Myocyte (in vitro differentiated cells): ENCODE measurements around the gene PTPRZ1. TPM values are rescaled to one million over a fixed set of nuclear protein-coding genes. Genes with fewer than 3 reads are reported as not detected.

Experiments
- DNase-seq: peaks from one replicate; pipeline ENCODE4 v3.0.0-alpha.2; 2012; ENCODE audit warnings: low read depth
- polyA plus RNA-seq: library from polyadenylated mRNA; unstranded; fragments of >200 nt; gene quantifications from one replicate; pipeline ENCODE4 v1.2.1, GENCODE V29; 2012; ENCODE audit warnings: missing spikeins
- total RNA-seq: library from RNA; depleted of rRNA; stranded (reverse); fragments of >200 nt; gene quantifications from 2 replicates; pipeline ENCODE4 v1.2.3, GENCODE V29; 2014

The PTPRZ1 gene
- not detected in 2 replicates for total RNA-seq
- not detected for polyA plus RNA-seq

DNA sequence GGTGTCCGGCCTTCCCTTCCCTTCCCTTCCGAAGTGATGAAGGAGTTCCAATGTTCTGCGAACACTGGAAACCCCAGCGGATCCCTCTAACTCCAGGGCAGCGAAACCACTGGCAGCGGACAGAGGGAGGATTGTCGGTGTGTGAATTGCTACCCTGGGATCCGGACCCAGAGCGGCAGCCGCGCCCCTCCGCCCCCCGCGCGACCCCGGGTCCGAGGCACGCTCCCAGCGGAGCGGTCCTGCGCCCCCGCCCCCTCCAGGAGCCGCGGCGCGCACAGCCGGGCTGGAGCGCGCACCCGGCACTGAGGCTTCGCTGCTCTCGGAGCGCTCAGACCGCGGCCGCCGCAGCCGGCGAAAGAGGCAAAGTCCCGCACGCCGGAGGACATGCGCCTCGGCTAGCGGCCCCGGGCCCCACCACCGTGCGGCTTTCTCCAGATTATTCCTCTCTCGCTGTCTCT, at the start of gene PTPRZ1:
TSS of gene PTPRZ1 (plus strand) at position 331 of the 458 bp plus-strand sequence. CDS start 339 bp downstream, outside the sequence.
- no peak for DNase-seq

DNA sequence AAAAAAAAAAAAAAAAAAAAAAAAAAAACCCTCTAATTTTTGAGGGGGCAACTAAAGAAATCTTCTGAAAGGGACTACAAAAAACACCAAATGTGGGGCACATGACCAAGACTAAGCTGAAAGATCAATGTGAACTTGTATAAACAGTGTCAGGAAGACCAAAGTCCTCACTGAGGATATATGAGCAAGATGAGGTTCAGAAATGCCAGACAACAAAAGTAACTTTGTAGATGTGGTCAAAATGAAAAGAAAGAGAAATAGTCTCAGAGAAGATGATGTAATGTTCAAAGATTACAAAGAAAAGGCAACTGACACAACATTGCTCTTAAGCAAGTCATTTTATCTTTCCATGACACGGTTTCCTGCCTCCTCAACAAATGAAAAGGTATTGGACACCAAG, 48.7 kb upstream of the PTPRZ1 start:
- DNase-seq = no peak

DNA sequence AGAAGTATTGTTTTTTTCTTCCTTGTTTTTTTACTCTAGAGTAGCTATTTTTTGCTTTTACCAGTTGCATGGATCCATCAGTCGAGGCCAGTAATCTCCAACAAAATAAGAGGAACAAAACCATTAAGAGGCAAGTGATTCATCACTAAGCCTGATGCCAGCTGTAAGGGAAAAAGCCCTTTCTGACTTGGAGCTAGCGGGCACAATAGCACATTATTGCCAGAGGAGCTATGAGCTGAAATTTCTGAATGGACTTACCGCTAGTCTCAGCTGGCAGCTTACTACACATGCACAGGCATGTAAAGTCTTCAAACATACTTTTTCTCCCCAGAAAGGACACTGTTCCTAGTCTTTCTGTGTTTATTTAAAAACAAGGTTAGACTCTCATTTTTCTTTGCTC, 41.6 kb upstream of the PTPRZ1 start:
- DNase-seq = peak; percentile 53

DNA sequence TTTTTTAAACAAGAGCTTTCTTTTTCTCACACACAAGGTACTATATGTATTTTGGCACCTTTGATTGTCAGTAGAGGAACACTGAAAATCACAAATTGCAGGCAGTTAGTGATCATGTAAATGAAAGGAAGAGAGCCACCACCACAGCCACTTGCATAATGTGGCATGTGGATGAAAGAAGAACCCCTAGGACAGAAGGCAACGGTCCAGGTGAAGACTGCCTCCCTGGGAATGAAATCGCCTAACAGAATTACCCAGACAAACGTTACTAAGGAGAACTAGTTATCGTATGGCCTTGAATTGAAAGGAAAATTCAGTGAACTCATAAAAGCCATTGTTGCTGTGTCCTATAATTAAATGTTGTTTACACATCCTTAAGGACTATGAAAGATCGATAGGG, 41.2 kb upstream of the PTPRZ1 start:
- no peak for DNase-seq

DNA sequence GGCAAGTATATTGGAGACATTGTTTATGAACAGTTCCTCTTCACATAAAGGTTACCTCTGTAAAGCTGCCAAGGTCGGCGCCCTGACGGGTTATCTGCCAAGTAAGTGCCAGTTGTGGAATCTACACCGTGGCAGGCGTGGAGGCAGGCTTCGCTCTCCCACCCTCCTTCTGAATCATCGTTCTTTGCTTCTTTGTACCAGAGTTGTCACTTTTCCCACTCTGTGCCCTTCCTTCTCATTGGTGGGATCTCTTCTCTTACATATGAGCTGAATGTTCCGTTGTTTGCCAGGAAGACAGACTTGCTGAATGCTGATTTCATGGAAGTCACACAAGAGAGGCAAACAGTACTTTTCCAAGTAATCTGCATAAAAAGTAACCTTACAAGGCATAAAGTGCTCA, 40.6 kb upstream of the PTPRZ1 start:
- DNase-seq = peak; percentile 5

DNA sequence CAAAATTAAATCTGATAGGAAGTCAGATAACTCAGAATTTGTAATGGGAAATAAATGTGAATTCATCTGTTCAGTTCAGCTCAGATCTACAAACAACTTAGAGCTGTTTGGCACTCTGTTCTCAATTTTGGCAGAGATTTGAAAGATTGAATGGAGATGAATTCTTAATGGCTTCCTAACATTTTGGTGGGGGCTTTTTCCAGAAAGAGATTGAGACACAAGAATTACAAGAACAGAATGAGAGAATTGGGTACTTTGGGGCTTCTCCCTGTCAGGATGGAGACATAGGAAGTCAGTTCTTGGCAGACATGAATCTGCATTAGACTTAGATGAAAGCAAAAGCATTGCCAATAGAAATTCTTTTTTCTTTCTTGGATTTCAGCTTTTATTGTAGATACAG, 39.0 kb upstream of the PTPRZ1 start:
- no peak for DNase-seq

DNA sequence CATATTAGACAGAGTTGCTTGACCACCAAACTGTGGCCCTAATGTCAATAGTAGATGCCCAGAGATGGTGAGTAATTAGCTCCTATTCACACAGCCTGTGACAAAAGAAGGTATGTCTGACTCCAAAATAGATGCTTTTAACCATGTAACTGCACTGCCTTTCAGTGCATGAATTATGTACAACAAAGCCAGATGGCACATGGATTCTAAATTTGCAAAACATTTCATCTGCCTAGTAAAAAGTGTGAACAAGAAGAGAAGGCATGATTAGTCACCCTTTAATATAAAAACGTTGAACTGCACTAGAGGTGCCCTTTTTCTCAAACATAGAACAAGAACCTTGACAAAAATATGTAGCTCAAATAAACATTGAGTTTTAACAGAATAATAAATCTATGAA, 35.5 kb upstream of the PTPRZ1 start:
- no peak for DNase-seq

DNA sequence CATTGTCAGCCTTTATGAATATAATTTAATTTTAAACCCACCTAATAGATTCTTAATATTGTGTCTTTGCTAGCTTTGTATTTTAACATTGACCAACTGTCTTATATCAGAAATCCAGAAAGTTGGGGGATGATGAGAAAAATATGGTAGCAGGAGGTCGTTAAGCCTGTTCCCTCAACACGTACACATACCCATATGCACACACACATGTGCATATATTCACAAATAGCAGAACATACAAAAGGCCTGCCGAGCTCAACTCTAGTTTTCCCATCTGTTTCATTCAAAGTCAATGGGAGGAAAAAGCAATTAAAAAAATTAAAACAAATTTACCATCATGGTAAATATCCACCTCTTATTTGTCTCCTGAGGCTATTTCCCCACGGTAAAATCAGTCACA, 25.9 kb upstream of the PTPRZ1 start:
- no peak for DNase-seq

DNA sequence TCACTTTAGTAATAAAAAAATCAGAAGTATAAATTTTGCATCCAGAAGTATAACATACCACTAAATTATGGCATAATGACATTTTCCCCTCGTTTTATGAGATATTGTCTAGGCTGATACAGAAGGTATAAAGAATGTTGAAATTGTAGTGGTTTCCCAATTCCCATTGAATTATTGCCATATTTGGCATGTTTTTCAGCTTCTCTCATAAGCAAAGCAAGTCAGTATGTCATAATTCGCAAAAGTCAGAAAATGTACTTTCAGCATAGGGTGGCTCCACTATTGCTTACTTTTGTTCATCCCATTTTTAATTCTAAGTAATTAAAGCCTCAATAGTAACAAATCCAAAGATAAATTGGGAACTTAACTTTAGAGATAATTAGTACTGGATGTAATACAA, 19.7 kb upstream of the PTPRZ1 start:
- DNase-seq = no peak

DNA sequence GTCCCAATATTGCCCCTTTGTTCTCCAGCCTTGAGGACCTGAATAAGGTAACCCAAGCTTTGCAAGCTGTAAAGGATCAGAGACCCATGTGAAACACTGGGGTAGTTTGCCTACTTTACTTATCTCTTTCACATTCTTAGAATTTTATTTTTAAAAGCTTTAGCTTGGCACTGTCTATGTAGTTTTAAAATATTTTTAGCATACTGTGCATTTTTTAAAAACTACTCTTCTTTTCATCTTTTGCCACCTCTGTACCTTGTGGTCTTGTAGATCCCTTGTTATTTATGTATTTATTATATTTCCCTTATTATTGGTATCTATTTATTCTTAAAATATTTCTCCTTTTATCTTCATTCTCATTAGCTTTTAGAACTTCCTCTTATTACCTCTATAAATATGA, 12.0 kb upstream of the PTPRZ1 start:
- DNase-seq = no peak

DNA sequence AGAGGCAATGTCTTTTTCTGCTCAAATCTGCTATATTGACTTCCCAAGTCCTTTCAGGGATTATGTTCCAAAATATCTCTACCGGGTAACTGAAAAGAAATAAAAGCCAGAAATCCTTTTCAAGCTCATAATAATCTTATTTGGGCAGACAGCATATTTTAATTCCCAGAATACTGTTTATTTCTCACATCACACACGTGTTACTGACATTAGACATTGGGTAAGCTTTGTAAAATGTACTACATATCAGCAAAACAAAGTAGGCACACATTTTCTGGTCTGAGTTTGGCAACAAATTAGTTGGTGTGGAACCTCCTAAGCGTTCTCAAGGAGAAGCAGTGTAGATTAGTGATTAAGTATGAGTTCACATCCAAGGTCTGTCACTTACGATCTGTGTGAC, 10.4 kb upstream of the PTPRZ1 start:
- no peak for DNase-seq

DNA sequence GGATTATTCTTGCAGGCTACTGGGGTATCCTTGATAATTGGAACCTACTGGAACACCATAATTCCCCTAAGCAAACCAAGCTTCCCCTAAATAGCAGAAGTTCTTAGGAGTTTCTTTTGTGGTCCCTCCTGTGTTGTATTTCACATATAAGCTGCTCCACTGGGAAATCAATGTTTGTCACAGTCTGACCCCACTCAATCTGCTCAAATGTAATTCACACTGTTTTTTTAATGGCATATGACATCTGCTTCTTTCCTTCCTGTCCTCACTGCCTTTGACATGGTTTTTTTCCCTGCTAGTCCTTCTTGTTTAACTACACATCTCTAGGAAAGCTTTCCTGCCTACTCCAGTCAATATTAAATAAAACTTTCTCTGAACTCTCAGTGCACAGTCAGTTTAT, 1.8 kb upstream of the PTPRZ1 start:
- no peak for DNase-seq

DNA sequence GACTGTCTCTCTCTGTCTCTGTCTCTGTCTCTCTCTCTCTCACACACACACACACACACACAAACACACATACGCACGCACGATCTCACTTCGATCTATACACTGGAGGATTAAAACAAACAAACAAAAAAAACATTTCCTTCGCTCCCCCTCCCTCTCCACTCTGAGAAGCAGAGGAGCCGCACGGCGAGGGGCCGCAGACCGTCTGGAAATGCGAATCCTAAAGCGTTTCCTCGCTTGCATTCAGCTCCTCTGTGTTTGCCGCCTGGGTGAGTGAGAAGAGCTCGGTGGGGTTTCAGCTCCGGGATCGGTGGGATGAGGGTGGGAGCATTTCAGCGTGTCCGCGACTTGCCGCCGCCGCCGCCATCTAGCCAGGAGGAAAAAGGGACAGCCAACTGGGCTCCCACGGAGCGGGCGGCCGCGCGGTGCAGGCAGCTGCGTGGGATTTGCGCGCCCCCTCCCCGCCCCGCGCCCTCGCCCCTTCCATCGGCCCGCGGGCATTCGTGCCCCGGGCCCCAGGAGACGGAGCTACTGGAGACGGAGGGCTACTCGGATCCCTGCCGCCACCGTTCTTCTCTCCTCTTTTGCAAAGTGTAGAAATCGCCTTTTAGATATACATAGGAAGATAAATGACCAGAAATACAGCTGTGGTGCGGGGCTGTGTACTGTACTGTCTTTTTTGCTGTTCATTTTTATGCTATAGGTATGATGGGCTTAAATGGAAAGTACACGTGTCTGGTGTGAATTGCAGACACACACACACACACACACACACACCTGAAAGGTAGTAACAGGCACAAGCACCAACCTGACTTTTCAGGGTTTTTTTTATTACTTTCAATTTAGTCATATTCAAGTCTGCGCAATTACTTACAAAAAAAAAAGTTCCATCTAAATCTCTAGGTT, 581 bp downstream of the PTPRZ1 start:
- DNase-seq = peak; percentile 12

DNA sequence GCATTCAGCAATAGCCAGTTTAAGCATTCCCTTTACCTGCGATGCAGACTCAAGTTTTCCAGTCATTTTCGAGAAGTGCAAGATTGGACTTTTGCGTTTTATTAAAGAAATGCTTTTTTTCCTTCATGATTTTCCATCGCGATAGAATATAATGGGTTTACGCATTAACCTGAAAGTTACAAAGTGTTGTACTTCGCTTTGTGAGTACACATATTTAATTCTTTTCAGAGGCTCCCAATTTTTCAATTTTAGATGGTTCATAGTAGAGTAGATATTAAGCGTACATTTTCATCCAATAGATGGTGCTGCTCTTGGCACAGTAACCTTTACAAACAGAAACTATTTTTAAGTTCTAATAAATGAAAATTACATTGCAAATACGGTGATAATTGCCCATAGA, 1.3 kb downstream of the PTPRZ1 start:
- no peak for DNase-seq

DNA sequence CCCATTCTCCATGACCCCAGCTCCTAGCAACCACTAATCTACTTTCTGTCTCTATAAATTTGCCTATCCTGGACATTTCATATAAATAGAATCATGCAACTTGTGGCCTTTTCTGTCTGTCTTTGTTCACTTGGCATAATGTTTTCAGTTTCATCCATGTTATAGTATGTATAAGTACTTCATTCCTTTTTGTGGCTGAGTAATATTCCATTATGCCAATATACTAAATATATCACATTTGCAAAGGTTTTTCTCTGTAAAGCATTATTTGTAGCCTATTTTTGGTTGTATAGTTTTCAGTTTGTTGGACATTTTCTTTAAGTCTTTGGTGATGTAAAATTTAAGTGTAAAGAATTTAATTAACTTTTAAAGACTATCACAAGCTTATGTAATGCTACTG, 2.2 kb downstream of the PTPRZ1 start:
- no peak for DNase-seq

DNA sequence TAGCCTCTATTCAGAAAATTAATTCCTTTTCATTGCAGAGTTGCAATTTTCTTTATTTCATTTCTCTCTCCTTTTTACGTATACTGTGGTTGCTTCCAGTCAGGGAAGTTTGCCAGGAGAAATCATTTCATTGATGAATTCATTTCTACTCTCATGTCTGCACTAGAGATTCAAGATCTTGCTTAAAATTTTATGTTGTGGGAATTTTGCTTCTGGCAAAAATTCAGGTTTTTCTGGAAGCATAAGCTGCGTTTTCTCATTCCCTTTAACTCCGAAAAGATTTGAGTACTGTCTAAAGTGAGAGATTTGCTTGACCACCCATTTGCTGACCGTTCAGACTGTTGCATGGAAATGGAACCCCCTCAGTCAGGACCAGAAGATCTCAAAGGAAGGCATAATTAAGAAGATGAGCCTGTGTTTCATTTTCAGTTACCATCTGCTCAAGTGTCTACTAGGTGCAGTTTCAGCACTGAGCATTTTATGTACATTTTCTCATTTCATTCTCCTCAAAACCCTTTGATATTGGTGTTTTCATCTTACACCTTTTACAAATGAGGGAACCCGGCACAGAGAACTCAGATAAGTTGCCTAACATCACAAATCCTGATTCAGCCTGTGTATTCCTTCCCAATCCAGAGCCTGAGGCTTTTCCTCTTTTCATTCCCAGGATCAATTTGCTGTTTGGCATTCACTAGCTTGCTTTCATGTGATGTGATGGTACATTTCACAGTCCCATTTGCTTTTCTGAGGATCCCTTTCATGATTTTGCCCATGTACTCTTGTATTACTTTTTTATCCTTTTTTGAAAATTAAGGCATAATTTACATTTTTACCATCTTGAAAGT, 3.9 kb downstream of the PTPRZ1 start:
- DNase-seq = no peak

DNA sequence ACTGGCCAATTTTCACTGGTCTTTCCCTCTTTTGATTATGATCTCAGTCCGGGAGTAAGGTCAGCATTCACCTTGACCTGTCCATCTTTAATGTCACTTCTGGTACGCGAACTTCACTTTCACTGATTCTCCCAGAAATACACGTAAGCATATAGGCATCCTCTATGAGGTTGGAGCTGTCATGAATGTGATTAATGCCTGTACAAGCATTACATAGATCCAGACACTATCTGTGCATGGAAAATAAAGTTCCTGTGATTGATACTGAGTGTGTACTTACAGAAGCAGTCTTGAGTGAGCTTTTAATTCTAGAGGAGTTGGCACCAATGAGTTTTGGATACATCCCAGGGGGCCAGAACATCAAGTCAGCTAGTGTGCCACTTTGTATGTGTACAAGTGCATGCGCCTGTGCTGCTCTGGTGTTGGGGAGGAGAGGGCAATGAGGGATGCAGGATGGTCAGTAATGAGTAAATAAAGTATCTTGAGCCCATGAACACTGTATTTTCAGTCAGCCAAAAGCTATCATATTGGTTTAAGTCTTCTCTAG, 6.0 kb downstream of the PTPRZ1 start:
- DNase-seq = no peak

DNA sequence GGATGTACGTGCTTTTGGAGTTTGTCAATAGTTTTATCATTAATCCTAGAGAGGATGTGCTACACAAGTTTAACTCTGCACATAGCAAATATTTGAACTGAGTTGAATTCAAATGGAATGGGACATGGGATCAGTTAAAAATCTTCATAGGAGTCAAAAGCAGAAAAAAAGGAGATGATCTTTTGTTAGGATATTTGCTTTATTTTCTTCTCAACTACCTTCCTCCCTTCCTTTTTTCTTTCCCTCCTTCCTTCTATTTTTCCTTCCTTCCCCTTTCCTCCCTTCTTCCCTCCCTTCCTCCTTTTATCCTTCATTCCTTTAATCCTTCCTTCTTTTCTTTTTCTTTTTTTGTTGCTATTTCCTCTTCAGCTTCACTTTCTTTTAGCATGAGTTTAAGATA, 6.6 kb downstream of the PTPRZ1 start:
- no peak for DNase-seq

DNA sequence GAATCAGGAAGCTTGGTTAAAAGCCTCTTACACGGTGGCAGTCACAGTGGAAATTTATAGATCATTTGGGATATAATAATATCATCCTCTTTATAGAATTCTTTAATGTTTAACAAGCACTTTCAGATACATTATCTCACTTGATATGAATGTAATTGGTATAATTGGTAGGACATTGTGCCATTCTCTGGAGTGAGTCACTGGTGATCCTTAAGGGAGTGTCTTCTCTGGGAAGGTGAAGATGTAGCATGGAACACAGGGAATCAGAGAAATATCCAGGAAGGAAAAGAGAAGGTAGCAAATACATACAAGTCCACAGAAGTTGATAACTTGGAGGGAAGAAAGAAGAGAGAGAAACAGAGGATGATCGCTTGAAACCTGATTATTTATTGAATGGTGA, 9.8 kb downstream of the PTPRZ1 start:
- no peak for DNase-seq

DNA sequence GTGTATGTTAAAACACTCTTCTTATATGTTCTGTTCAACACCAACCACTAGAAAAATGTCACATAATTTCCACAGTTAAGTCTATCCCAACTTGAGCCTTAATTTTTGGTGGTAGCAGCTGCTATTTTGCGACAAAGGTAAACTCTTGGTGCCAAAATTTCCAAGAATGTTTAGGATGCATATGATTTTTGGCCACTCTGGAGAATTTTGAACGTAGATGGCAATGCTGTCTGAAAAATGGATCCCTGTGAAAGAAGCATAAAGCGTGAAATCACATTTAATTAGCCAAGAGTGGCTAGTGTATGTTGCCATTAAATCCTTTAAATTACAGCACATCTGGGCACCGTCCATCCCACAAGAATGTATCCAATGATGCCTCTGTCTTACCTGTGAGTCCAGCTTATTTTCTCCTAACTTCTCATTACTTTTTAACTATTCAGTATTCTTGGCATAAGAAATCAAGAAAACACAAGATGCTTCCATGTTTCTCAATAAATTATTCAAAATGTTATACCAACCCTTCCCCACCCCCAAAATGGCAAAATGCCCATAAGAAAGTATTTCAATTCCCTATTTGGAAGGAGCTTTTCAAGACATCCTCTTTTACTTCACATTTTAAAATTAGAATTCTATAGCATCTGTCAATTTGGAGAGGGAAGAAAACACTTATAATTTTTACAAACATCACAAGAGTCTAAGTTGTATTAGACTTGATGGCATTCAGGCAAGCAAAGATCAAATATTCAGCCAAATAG, 12.4 kb downstream of the PTPRZ1 start:
- no peak for DNase-seq

DNA sequence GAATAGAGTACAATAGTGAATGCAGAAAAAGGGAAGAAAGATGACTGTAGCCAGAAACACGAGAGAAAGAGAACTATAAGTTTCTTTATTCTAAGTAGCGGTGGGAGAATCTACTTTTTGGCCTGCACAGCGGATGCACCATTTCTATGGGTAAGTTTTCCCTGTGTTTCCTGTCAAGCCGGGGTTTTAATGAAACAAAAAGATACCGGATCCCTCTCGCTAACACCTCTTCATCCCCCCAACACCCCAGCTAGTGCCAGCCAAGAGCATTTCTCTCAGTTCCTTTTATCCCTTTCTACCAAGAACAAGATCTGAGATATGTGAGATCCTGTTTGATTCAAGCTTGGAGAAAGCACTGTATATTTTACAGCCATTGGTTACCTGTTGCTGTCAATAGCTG, 14.7 kb downstream of the PTPRZ1 start:
- no peak for DNase-seq
